Retinal pigment epithelial cell (primary cell): ENCODE results near the gene CLSTN1.

Source experiments
- DNase-seq: peaks from one replicate; pipeline ENCODE4 v3.0.0-alpha.2; 2010; ENCODE audit warnings: low read depth
- H3K4me3 ChIP-seq: 2 replicates; pipeline ENCODE4 v1.5.1; 2011; ENCODE audit warnings: mild to moderate bottlenecking, low read length, control low read depth, moderate library complexity
- CTCF ChIP-seq: conservative IDR thresholded peaks from 2 replicates; pipeline ENCODE4 v1.5.1; 2011; ENCODE audit warnings: low read depth, low read length, control low read depth, inconsistent platforms

CLSTN1 gene

GRCh38 chr1:9826616-9827015 lies 2.9 kb upstream of the CLSTN1 start:
- DNase-seq: no peak
- no peak overlapping the region for H3K4me3 ChIP-seq
- no peak for TF ChIP-seq CTCF

GRCh38 chr1:9826087-9826486 lies 2.3 kb upstream of the CLSTN1 start:
- TF ChIP-seq CTCF: no peak
- no peak for DNase-seq
- H3K4me3 ChIP-seq: no peak overlapping the region

GRCh38 chr1:9825093-9826074 lies 1.6 kb upstream of the CLSTN1 start:
- no peak for TF ChIP-seq CTCF
- H3K4me3 ChIP-seq: no peak overlapping the region
- no peak for DNase-seq

GRCh38 chr1:9824702-9825089 lies 931 bp upstream of the CLSTN1 start:
- DNase-seq: no peak
- peak overlapping the region; percentile 58 for H3K4me3 ChIP-seq
- no peak for TF ChIP-seq CTCF

GRCh38 chr1:9823693-9823942 lies 147 bp downstream of the CLSTN1 start:
- TF ChIP-seq CTCF: no peak
- DNase-seq: no peak
- peak overlapping the region; percentile 90 for H3K4me3 ChIP-seq

- no peak for TF ChIP-seq CTCF
- peak overlapping the region; percentile 90 for H3K4me3 ChIP-seq
- DNase-seq: no peak
Observed at GRCh38 chr1:9822897-9823692, 670 bp downstream of the CLSTN1 start.
